HL-60 (cell line): ENCODE measurements around the gene SLC12A2.

ENCODE experiments used
- DNase-seq, 2 experiments: peaks; one replicate each; pipeline ENCODE4 v3.0.0-alpha.2; 2010 to 2020; ENCODE audit warnings: low read depth in 1 of 2, low spot score in 1 of 2
- H3K27ac ChIP-seq: fragments of 250-450 bp; sonication (Bioruptor Pico); replicated peaks from 2 replicates; pipeline ENCODE4 v1.5.1; 2020; ENCODE audit warnings: mild to moderate bottlenecking, moderate library complexity
- H3K27me3 ChIP-seq: fragments of 250-450 bp; sonication (Bioruptor Pico); 2 replicates; pipeline ENCODE4 v1.5.1; 2021; ENCODE audit warnings: mild to moderate bottlenecking, moderate library complexity; ENCODE audit not compliant: insufficient read depth, poor library complexity, severe bottlenecking
- H3K4me3 ChIP-seq: replicated peaks from 2 replicates; pipeline ENCODE4 v1.5.1; 2011; ENCODE audit warnings: mild to moderate bottlenecking, control low read depth, low read length; ENCODE audit not compliant: insufficient read depth
- GABPA ChIP-seq: IDR thresholded peaks from 2 replicates; pipeline ENCODE4 v1.6.1; 2012; ENCODE audit warnings: low read depth
- POLR2AphosphoS5 ChIP-seq: IDR thresholded peaks from 2 replicates; pipeline ENCODE4 v1.6.1; 2012; ENCODE audit warnings: low read depth
- REST ChIP-seq: IDR thresholded peaks from 2 replicates; pipeline ENCODE4 v1.6.1; 2012; ENCODE audit warnings: low read depth; ENCODE audit not compliant: insufficient replicate concordance
- SPI1 ChIP-seq: IDR thresholded peaks from 2 replicates; pipeline ENCODE4 v1.6.1; 2012; ENCODE audit warnings: low read depth, mild to moderate bottlenecking, borderline replicate concordance
- TF ChIP-seq, protein P1 (sequence below): IDR thresholded peaks from one replicate; pipeline ENCODE4 v1.5.1; 2011; ENCODE audit warnings: low read length, control low read depth, inconsistent platforms; ENCODE audit not compliant: insufficient read depth

SLC12A2 gene

DNA sequence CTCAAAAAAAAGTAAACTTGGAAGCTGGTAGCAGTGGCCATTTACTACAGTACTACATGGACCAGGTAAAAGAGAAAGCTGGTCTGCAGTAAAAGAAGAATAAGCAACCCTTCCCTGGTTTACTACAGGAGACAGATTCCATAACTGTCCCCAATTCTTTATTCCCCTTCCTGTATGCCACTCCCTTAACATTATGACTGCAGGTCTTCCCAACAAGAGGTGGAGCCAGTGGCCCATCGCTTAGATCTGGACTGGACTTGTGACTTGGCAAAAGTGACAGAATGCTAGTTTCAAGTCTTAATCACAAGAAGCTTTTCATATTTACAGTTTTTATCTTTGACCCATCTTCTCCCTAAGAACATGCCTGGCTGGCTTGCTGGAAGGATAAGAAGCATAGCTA is 42.6 kb upstream of the SLC12A2 start:
- H3K27ac ChIP-seq = no peak overlapping the region
- DNase-seq = no peak
- no peaks in the 10 kb centered on the region for H3K27me3 ChIP-seq
- no peak overlapping the region for H3K4me3 ChIP-seq
- TF ChIP-seq, protein P1, sequence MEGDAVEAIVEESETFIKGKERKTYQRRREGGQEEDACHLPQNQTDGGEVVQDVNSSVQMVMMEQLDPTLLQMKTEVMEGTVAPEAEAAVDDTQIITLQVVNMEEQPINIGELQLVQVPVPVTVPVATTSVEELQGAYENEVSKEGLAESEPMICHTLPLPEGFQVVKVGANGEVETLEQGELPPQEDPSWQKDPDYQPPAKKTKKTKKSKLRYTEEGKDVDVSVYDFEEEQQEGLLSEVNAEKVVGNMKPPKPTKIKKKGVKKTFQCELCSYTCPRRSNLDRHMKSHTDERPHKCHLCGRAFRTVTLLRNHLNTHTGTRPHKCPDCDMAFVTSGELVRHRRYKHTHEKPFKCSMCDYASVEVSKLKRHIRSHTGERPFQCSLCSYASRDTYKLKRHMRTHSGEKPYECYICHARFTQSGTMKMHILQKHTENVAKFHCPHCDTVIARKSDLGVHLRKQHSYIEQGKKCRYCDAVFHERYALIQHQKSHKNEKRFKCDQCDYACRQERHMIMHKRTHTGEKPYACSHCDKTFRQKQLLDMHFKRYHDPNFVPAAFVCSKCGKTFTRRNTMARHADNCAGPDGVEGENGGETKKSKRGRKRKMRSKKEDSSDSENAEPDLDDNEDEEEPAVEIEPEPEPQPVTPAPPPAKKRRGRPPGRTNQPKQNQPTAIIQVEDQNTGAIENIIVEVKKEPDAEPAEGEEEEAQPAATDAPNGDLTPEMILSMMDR = no peak

DNA sequence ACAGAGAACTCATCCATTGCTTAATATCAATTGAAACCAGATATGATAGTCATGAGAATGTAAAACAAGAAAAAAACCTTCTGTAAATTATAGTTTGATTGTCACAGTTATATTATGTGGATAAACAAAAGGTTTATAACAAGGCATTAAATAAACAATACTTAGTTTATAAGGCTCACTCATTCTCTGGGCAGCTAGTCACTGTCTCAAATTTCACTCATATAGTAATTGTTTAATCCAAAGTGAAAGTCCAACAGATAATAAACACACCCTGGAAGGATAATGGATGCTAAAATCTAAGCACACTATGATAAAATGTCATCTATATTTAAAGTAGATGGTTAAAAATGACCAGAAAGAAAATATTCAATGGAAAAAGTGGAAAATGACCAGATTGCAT is 30.8 kb upstream of the SLC12A2 start:
- TF ChIP-seq REST = no peak
- no peak for TF ChIP-seq SPI1
- TF ChIP-seq, protein P1 = no peak
- no peak for TF ChIP-seq POLR2AphosphoS5
- TF ChIP-seq GABPA = no peak
- DNase-seq = no peak
- H3K4me3 ChIP-seq = no peak overlapping the region
- no peak overlapping the region for H3K27ac ChIP-seq
- H3K27me3 ChIP-seq = no peaks in the 10 kb centered on the region

DNA sequence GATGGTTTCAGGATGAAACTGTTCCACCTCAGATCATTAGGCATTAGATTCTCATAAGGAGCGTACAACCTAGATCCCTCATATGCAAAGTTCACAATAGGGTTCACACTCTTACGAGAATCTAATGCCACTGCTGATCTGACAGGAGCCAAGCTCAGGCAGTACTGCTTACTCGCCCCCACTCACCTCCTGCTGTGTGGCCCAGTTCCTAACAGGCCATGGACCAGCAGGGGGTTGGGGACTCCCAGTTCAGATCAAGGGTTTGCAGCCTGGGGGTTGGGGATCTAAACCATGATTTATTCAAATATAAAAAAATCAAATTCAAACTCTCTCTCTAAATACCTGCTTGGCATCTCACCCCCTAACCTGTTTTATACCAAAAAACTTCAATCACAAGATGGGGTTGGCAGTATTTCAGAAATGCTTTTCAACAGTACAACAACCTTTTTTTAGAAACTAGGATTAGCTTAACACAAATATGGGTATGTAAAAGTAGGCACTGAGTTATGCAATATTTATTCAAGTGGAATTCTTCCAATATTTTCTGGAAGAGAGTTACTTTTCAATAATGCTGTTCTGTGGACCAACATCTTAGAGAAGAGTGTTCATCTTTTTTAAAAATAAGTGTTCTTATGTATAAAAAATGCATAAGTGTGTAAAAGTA is 30.1 kb upstream of the SLC12A2 start:
- Histone ChIP-seq H3K27ac (no peak overlapping the region), H3K4me3 (no peak overlapping the region), H3K27me3 (no peaks in the 10 kb centered on the region)
- TF ChIP-seq REST (no peak), SPI1 (no peak), POLR2AphosphoS5 (no peak), GABPA (no peak)
- TF ChIP-seq, protein P1 = no peak
- DNase-seq = no peak

GRCh38 chr5:128060644-128061385 is 22.8 kb upstream of the SLC12A2 start:
- H3K4me3 ChIP-seq = no peak overlapping the region

More at GRCh38 chr5:128060644-128061385, 22.8 kb upstream of the SLC12A2 start:
- no peak overlapping the region for H3K27ac ChIP-seq
- no peaks in the 10 kb centered on the region for H3K27me3 ChIP-seq
- TF ChIP-seq REST (no peak), POLR2AphosphoS5 (no peak), SPI1 (no peak), GABPA (no peak)
- TF ChIP-seq, protein P1 = no peak
- no peak for DNase-seq
